Measurements from ENCODE around the gene CSF2.

GRCh38 chr5:132037353-132037752, 36.2 kb upstream of the CSF2 start:
- no peak for TF ChIP-seq CTCF (conservative IDR thresholded peaks at IDR 0.05)
- TF ChIP-seq EZH2 (IDR thresholded peaks at IDR 0.05; ENCODE audit: low read depth), result no peak

All from PC-9 (cell line).